Mucosa of rectum (tissue), 2 donors: ENCODE measurements around the gene TTC19.
A peak's percentile ranks its signal among the peaks of the same experiment; 100 is the strongest.

Experiments used
- H3K27ac ChIP-seq, 2 donors: one replicate each; pipeline ENCODE4 v1.7.0; 2013; ENCODE audit warnings: inconsistent platforms in 2 of 2, low read depth in 2 of 2, low read length in 2 of 2
- H3K27me3 ChIP-seq, 2 donors: one replicate each; pipeline ENCODE4 v1.7.0; 2013; ENCODE audit warnings: low read length in 2 of 2; ENCODE audit not compliant: control insufficient read depth in 2 of 2, insufficient read depth in 2 of 2
- H3K36me3 ChIP-seq, 2 donors: one replicate each; pipeline ENCODE4 v1.7.0; 2013; ENCODE audit warnings: low read length in 2 of 2; ENCODE audit not compliant: control insufficient read depth in 2 of 2, insufficient read depth in 2 of 2
- H3K4me1 ChIP-seq, 2 donors: one replicate each; pipeline ENCODE4 v1.7.0; 2013; ENCODE audit warnings: low read length in 2 of 2, mild to moderate bottlenecking in 1 of 2; ENCODE audit not compliant: control insufficient read depth in 2 of 2, insufficient read depth in 2 of 2
- H3K4me3 ChIP-seq, 2 donors: one replicate each; pipeline ENCODE4 v1.7.0; 2013; ENCODE audit warnings: low read length in 2 of 2
- H3K9ac ChIP-seq, 2 donors: one replicate each; pipeline ENCODE4 v1.7.0; 2013; ENCODE audit warnings: low read length in 2 of 2, low read depth in 1 of 2, mild to moderate bottlenecking in 1 of 2
- H3K9me3 ChIP-seq, 2 donors: one replicate each; pipeline ENCODE4 v1.7.0; 2013; ENCODE audit warnings: low read length in 2 of 2; ENCODE audit not compliant: control insufficient read depth in 2 of 2
- donor health status: healthy.
- donor health status: Normal muscosa, but diverticular disease.

The TTC19 gene

GRCh38 chr17:15999974-16000827 is 577 bp downstream of the TTC19 start:
- H3K4me1 ChIP-seq = peaks cover 10 to 11% of the 10 kb centered on the region in 2 donors
- peak overlapping the region; percentile 98 to 99 for H3K27ac ChIP-seq
- no peaks in the 10 kb centered on the region for H3K9me3 ChIP-seq
- no peaks in the 10 kb centered on the region for H3K27me3 ChIP-seq
- H3K4me3 ChIP-seq = peak overlapping the region; percentile 88 to 92
- peak overlapping the region; percentile 92 to 95 for H3K9ac ChIP-seq
- peaks cover 35 to 39% of the 10 kb centered on the region in 2 donors for H3K36me3 ChIP-seq

DNA sequence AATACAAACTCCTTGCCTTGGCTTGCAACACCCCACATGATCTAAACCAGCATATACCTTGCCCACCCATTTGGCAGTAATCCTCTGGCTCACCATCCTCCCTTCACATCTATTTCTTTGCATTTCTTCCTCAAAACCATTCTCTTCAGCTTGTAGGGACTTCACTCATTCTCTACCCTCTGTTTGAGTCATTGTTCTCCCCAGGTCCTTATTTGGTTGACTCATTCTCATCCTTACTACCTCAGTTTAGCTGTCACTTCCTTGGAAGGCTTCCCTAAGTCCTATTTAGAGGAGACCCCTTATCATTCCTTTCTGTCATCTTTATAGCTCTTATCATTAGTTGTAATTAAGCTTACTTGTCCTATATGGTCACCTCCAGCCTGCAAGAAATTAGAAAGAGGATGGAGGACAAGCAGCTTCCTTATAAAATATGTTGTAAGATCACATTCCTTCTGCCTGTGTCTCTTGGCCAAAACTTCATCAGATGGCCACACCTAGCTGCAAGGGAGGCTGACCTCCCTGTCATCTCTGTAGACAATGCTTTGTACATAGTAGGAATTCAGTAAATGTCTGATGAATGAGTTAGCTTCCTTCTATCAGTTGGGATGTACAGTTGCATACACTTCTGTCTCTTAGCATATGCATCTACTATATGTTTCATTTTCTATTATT is 1.7 kb downstream of the TTC19 start:
- peak overlapping the region in 1 of 2 donors; percentile 92 for H3K9ac ChIP-seq
- peaks cover 45 to 46% of the 10 kb centered on the region in 2 donors for H3K36me3 ChIP-seq
- peaks cover 10 to 11% of the 10 kb centered on the region in 2 donors for H3K4me1 ChIP-seq
- no peak overlapping the region for H3K27ac ChIP-seq
- H3K4me3 ChIP-seq = peak overlapping the region; percentile 15 to 92
- H3K9me3 ChIP-seq = no peaks in the 10 kb centered on the region
- H3K27me3 ChIP-seq = no peaks in the 10 kb centered on the region

GRCh38 chr17:16002708-16003260 is 3.2 kb downstream of the TTC19 start:
- Histone ChIP-seq H3K4me3 (no peak overlapping the region), H3K27ac (no peak overlapping the region), H3K36me3 (peaks cover 54 to 57% of the 10 kb centered on the region in 2 donors), H3K27me3 (no peaks in the 10 kb centered on the region), H3K9me3 (no peaks in the 10 kb centered on the region), H3K9ac (no peak overlapping the region), H3K4me1 (peaks cover 10 to 11% of the 10 kb centered on the region in 2 donors)

GRCh38 chr17:16003841-16004240 is 4.2 kb downstream of the TTC19 start:
- no peaks in the 10 kb centered on the region for H3K9me3 ChIP-seq
- peaks cover 10 to 11% of the 10 kb centered on the region in 2 donors for H3K4me1 ChIP-seq
- no peaks in the 10 kb centered on the region for H3K27me3 ChIP-seq
- no peak overlapping the region for H3K27ac ChIP-seq
- H3K36me3 ChIP-seq = peaks cover 64 to 68% of the 10 kb centered on the region in 2 donors
- no peak overlapping the region for H3K4me3 ChIP-seq
- H3K9ac ChIP-seq = no peak overlapping the region

- Histone ChIP-seq H3K9ac (no peak overlapping the region), H3K27me3 (no peaks in the 10 kb centered on the region), H3K4me1 (peaks cover 5 to 7% of the 10 kb centered on the region in 2 donors), H3K9me3 (no peaks in the 10 kb centered on the region), H3K27ac (no peak overlapping the region), H3K36me3 (peaks cover 68 to 72% of the 10 kb centered on the region in 2 donors), H3K4me3 (no peak overlapping the region)
Measured at GRCh38 chr17:16005636-16006035, 6.0 kb downstream of the TTC19 start.

GRCh38 chr17:16007439-16007838 is 7.8 kb downstream of the TTC19 start:
- no peaks in the 10 kb centered on the region for H3K27me3 ChIP-seq
- no peak overlapping the region for H3K27ac ChIP-seq
- peaks cover 59 to 62% of the 10 kb centered on the region in 2 donors for H3K36me3 ChIP-seq
- H3K4me1 ChIP-seq = peaks cover 2 to 9% of the 10 kb centered on the region in 2 donors
- no peak overlapping the region for H3K9ac ChIP-seq
- H3K4me3 ChIP-seq = no peak overlapping the region
- H3K9me3 ChIP-seq = no peaks in the 10 kb centered on the region

GRCh38 chr17:16013943-16014407 is 14.4 kb downstream of the TTC19 start:
- H3K27ac ChIP-seq = no peak overlapping the region
- no peaks in the 10 kb centered on the region for H3K9me3 ChIP-seq
- no peak overlapping the region for H3K9ac ChIP-seq
- peaks cover 2 to 9% of the 10 kb centered on the region in 2 donors for H3K4me1 ChIP-seq
- no peak overlapping the region for H3K4me3 ChIP-seq
- peaks cover 17 to 19% of the 10 kb centered on the region in 2 donors for H3K36me3 ChIP-seq
- no peaks in the 10 kb centered on the region for H3K27me3 ChIP-seq

DNA sequence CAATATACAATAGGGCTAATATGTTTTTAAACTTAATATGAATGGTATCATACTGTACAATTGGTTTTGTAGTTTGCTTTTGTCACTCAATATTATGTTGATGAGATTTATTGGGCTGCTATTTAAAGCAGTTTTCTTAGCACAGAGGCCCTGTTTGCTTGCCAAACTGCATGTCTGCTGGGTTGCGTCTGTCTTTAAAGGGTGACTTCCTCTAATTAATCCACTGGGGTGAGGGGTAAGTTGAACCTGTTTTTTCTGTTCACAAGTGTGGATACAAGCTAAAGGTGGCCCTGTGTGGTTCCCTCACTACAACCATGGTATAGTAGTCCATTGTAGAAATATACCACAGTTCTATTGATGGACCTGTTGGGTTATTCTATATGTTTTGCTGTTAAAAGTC is 19.7 kb downstream of the TTC19 start:
- no peaks in the 10 kb centered on the region for H3K4me1 ChIP-seq
- no peak overlapping the region for H3K27ac ChIP-seq
- H3K27me3 ChIP-seq = no peaks in the 10 kb centered on the region
- no peaks in the 10 kb centered on the region for H3K9me3 ChIP-seq
- H3K9ac ChIP-seq = no peak overlapping the region
- no peak overlapping the region for H3K4me3 ChIP-seq
- peaks cover 21 to 30% of the 10 kb centered on the region in 2 donors for H3K36me3 ChIP-seq

DNA sequence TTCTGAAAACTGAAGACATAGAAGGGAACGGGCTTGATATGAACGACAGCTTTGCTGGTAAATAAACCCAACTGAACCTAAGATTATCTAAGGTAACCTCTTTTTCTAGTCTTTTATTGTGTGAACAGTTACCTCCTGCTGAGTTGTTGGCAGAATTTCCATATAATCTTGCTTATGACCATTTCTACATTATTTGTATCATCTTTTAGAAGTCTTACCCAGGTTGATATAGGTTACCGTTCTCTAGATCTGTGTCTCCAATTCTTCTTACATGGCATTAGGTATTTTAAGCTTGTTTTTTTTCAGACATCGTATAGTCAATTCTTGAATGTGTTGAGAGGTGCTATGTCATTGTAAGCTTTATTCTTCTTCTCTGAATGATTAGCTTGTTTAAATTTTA is 24.3 kb downstream of the TTC19 start:
- Histone ChIP-seq H3K9ac (no peak overlapping the region), H3K9me3 (no peaks in the 10 kb centered on the region), H3K36me3 (peaks cover 57 to 70% of the 10 kb centered on the region in 2 donors), H3K4me1 (no peaks in the 10 kb centered on the region), H3K4me3 (no peak overlapping the region), H3K27me3 (no peaks in the 10 kb centered on the region), H3K27ac (no peak overlapping the region)

DNA sequence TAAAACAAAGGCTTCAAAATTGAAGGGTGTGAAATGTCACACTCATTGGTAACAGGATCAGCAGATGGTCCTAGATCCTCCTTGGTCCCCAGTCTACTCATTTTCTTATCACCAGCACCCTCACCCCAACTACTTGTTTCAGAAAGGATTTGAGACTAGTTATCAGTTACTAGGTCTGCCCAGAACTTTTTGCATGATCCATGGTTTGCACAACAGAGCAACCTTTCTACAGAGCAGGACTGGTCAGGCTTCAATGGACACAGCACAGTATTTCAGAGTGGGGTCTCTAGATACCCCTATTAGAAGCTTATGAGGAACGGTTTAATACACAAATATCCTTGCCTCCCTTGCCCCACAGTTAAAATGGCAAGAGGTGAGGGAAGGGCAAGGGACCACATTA is 25.6 kb downstream of the TTC19 start:
- no peak overlapping the region for H3K4me3 ChIP-seq
- H3K27ac ChIP-seq = no peak overlapping the region
- H3K36me3 ChIP-seq = peaks cover 70 to 76% of the 10 kb centered on the region in 2 donors
- no peaks in the 10 kb centered on the region for H3K27me3 ChIP-seq
- H3K4me1 ChIP-seq = no peaks in the 10 kb centered on the region
- H3K9ac ChIP-seq = no peak overlapping the region
- no peaks in the 10 kb centered on the region for H3K9me3 ChIP-seq
